C4-2B (cell line): ENCODE measurements around the gene RCN1.

Experiments
- H3K27ac ChIP-seq: fragments of 450-650 bp; 2 replicates; pipeline ENCODE4 v1.5.1; 2017
- ZFX ChIP-seq: fragments of 450-650 bp; IDR thresholded peaks from 2 replicates; pipeline ENCODE4 v1.6.1; 2017
- TF ChIP-seq, protein P1 (sequence below): fragments of 450-650 bp; conservative IDR thresholded peaks from 2 replicates; pipeline ENCODE4 v1.5.1; 2017; ENCODE audit warnings: mild to moderate bottlenecking

The RCN1 gene

DNA sequence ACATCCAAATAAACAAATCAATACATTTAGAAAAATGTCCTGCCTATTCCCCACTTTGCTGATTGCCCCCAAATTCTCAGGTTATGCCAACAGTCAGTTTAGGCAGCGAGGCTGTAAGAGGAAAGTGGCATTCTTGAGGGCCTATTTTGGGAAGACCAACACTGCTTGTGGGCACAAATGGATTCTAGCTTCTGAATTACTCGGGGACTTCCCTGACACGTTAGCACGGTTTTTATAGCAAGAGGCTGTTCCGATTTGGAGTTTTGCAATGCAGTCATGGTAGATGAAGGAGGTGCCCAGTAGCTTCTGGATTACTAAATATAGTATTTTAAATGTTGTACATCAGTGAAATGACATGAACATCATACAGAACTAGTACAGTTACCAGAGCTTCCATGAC, 13.1 kb downstream of the RCN1 start:
- no peak overlapping the region; the same call in 1 of the 2 replicates for H3K27ac ChIP-seq
- TF ChIP-seq, protein P1, sequence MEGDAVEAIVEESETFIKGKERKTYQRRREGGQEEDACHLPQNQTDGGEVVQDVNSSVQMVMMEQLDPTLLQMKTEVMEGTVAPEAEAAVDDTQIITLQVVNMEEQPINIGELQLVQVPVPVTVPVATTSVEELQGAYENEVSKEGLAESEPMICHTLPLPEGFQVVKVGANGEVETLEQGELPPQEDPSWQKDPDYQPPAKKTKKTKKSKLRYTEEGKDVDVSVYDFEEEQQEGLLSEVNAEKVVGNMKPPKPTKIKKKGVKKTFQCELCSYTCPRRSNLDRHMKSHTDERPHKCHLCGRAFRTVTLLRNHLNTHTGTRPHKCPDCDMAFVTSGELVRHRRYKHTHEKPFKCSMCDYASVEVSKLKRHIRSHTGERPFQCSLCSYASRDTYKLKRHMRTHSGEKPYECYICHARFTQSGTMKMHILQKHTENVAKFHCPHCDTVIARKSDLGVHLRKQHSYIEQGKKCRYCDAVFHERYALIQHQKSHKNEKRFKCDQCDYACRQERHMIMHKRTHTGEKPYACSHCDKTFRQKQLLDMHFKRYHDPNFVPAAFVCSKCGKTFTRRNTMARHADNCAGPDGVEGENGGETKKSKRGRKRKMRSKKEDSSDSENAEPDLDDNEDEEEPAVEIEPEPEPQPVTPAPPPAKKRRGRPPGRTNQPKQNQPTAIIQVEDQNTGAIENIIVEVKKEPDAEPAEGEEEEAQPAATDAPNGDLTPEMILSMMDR = no peak
- no peak for TF ChIP-seq ZFX

DNA sequence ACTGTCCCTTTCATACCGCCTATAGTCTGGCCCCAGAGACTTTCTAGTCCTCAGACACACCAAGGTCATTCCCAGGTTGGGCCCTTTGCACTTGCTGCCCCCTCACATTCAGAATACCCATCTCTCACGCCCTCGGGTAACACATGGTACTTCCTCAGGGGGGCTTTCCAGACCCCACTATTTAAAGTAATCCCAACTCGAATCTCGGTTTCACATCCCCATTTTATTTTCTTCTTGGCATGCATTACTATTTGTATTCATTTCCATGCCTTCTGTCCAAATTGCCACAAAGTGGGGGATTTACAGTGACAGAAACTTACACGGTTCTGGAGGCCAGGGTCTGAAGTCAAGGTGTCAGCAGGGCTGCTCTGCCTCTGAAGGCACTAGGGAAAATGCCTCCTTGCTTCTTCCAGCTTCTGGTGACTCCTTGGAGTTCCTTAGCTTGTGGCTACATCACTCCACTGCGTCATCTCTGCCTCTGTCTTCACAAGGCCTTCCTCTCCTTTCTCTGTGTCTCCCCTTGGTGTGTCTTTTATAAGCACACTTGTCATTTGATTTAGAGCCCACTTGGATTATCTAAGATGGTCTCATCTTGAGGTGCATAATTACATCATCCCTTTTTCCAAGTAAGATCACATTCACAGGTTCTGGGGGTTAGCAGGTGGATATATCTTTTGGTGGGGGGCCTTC, 15.1 kb downstream of the RCN1 start:
- H3K27ac ChIP-seq = no peak overlapping the region
- TF ChIP-seq, protein P1 = no peak
- TF ChIP-seq ZFX = no peak

DNA sequence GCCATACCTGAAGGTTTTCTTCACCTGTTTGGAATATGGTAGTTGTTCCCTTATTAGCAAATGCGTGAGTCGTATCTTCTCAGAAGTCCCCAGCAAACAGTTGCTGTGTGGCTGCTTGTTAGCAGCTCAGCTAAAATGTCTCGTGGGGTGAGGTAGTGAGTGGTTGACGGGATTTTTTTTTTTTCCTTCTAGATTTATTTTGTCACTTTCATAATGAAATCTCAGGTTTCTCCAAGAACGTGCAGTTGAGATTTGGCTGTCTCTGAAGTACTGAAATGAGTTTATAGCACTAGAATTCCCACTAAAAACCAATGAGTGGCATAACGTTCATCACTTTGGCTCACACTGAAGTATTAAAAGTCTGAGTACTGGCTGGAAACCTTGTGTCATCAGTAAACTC, 16.8 kb downstream of the RCN1 start:
- H3K27ac ChIP-seq = no peak overlapping the region
- TF ChIP-seq, protein P1 = no peak
- no peak for TF ChIP-seq ZFX

DNA sequence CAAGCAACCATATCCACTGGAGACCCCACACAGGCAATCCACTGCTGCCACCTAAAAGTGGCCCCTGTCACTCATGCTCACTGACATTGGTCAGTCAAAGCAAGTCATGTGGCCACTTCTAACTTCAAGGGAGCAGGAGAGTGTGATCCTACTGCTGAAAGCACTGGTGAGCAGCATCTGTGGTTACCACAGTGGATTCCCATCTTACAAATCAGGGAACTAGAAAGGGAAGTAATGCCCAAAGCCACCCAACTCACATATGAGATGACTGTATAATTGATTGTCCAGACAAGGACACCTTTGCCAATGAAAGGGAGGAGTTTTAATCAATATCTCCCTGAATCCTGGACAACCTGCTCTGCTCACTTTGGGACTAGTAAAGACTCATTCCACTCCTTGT, 17.7 kb downstream of the RCN1 start:
- no peak overlapping the region for H3K27ac ChIP-seq
- TF ChIP-seq, protein P1 = no peak

DNA sequence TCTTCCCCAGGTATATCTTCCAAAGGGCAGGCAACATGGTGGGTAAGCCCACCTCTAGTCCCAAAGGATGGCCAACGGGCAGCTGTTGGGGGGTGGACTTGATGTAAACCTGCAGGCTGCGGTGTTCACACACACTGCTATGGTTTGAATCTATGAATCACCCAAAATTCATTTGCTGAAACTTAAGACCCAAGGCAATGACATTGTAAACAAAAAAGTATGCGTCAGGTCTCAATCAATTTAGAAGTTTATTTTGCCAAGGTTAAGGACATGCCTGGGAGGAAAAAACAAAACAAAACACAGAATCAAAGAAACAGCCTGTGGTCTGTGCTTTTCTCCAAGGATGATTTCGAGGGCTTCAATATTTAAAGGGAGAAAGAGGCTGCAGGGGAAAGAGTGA, 18.3 kb downstream of the RCN1 start:
- TF ChIP-seq, protein P1 = no peak
- no peak for TF ChIP-seq ZFX
- H3K27ac ChIP-seq = no peak overlapping the region

DNA sequence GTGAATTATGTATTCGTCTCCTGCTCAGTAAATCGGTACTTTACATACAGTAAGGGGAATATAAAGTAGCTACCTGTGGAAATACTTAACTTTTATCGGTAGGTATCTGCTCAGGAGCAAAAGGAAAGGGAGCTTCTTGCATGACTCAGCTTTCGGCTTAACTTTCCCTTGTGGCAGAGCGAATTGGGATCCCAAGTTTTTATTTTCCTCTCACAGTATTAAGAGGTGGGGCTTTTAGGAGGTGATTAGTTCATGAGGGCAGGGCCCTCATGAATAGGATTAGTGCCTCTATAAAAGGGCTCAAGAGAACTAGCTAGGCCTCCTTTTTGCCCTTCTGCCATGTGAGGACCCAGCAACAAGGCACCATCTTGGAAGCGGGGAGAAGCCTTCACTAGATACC, 18.7 kb downstream of the RCN1 start:
- no peak overlapping the region for H3K27ac ChIP-seq
- TF ChIP-seq, protein P1 = no peak
- no peak for TF ChIP-seq ZFX

DNA sequence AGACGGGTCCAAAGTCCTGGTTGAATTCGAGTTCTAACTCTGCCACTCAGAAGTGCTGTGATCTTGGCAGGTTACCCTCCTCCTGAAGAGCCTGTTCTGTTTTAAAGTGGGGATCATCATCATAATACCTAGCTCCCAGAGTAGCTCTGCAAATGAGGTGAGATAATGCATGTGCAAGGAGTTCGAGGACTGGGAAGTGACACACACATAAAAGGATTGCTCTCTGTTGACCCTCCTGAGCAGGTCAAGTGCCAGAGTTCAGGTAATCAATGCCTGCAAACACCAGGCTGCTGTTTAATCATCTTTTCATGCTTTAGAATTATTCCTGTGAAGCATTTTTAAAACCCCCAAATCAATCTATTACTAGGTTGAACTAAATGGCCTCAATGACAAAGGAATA, 19.9 kb downstream of the RCN1 start:
- TF ChIP-seq ZFX = no peak
- TF ChIP-seq, protein P1 = no peak
- H3K27ac ChIP-seq = no peak overlapping the region
